T47D (cell line): ENCODE results near the gene AKT1.
"Not testable (repeated sequence)": the region's sequence is repeated elsewhere in the genome, so short reads cannot be mapped to it uniquely, and the experiment has no call there.

ENCODE experiments used
- DNase-seq, 2 experiments: peaks; one replicate each; pipeline versions ENCODE4 v3.0.0 to v3.0.0-alpha.2; 2011 to 2012; ENCODE audit warnings: low read depth in 1 of 2, low spot score in 1 of 2
- JUND ChIP-seq: IDR thresholded peaks from 2 replicates; pipeline ENCODE4 v1.6.1; 2012; ENCODE audit warnings: low read depth
- in situ Hi-C: cut with HindIII; loops from 2 replicates; pipeline ENCODE4 v1.10.0; 2016; ENCODE audit warnings: low sequenced_read_pairs, low pct_unique_long_range_greater_than_20kb

Gene AKT1

GRCh38 chr14:104826189-104826860 lies 30.8 kb upstream of the AKT1 start:
- peak; percentile 93 to 96 for DNase-seq
- no peak for TF ChIP-seq JUND
- in situ Hi-C loops = no loop called here

GRCh38 chr14:104824353-104824997 lies 28.9 kb upstream of the AKT1 start:
- DNase-seq = no peak
- in situ Hi-C loops = no loop called here
- no peak for TF ChIP-seq JUND

GRCh38 chr14:104822821-104823615 lies 27.5 kb upstream of the AKT1 start:
- no peak for DNase-seq
- in situ Hi-C loops = no loop called here
- TF ChIP-seq JUND = no peak

GRCh38 chr14:104821971-104822608 lies 26.5 kb upstream of the AKT1 start:
- TF ChIP-seq JUND = no peak
- in situ Hi-C loops = no loop called here
- DNase-seq = no peak

GRCh38 chr14:104821229-104821945 lies 25.8 kb upstream of the AKT1 start:
- in situ Hi-C loops = no loop called here
- DNase-seq = no peak
- TF ChIP-seq JUND = no peak

GRCh38 chr14:104820669-104821228 lies 25.2 kb upstream of the AKT1 start:
- no peak for TF ChIP-seq JUND
- in situ Hi-C loops = no loop called here
- peak; percentile 87 to 92 for DNase-seq

GRCh38 chr14:104819361-104819781 lies 23.8 kb upstream of the AKT1 start:
- DNase-seq = no peak
- in situ Hi-C loops = no loop called here
- TF ChIP-seq JUND = no peak

- DNase-seq = no peak
- TF ChIP-seq JUND = no peak
- in situ Hi-C loops = no loop called here
Measured at GRCh38 chr14:104818714-104819161, 23.2 kb upstream of the AKT1 start.

- in situ Hi-C loops = no loop called here
- no peak for TF ChIP-seq JUND
- no peak for DNase-seq
Measured at GRCh38 chr14:104817930-104818713, 22.6 kb upstream of the AKT1 start.

GRCh38 chr14:104816616-104816884 lies 21.0 kb upstream of the AKT1 start:
- no peak for DNase-seq
- in situ Hi-C loops = no loop called here
- no peak for TF ChIP-seq JUND

- DNase-seq, in situ Hi-C loops: not testable (repeated sequence)
Measured at GRCh38 chr14:104814701-104815100, 19.2 kb upstream of the AKT1 start.
